HepG2 (cell line): ENCODE results near the gene RABEPK. TPM values are rescaled to one million over a fixed set of nuclear protein-coding genes. Genes with fewer than 3 reads are reported as not detected.

Experiments used
- ATAC-seq: fragments of 200-7000 bp; cut with Tn5 transposase; 3 replicates; pipeline ENCODE4 v1.9.1; 2020; ENCODE audit warnings: mild to moderate bottlenecking, moderate library complexity
- BruUV-seq: library from RNA; stranded (reverse); fragments of 400-500 nt; replicated peaks from 2 replicates; lab custom pipeline; 2021; lab: Mats Ljungman, UMichigan
- CTCF ChIA-PET: fragments of 300-600 bp; formaldehyde crosslinking; extraction: SDS; loops from one replicate; lab custom pipeline; 2021; ENCODE audit warnings: low total read pairs, inconsistent platforms, low intra/inter-chr PET ratio; lab: Yijun Ruan, JAX
- POLR2A ChIA-PET: fragments of 350-600 bp; sonication (Branson Sonifier 250); formaldehyde crosslinking; loops from one replicate; lab custom pipeline; 2020; ENCODE audit warnings: antibody characterized with exemption, inconsistent platforms; lab: Yijun Ruan, JAX
- DNase-seq: peaks from one replicate; pipeline ENCODE4 v3.0.0-alpha.2; 2015; ENCODE audit warnings: low spot score
- FAIRE-seq: peaks from 3 replicates; lab custom pipeline; 2011; peaks lifted over from hg19 to GRCh38; lab: Jason Lieb, UNC
- H2AFZ ChIP-seq: one replicate; pipeline ENCODE4 v1.6.1; 2011; ENCODE audit warnings: low read length, inconsistent platforms
- H3K27ac ChIP-seq: fragments of 300-600 bp; 3 replicates; pipeline ENCODE4 v1.8.0; 2011; ENCODE audit warnings: mixed run types, mild to moderate bottlenecking, mixed read lengths, low read length, inconsistent platforms; ENCODE audit not compliant: insufficient read depth; ENCODE audit errors: extremely low read length
- H3K27me3 ChIP-seq, 2 experiments: fragments of 200-600 bp in 1 of 2; 2 replicates in 1 of 2; 3 replicates in 1 of 2; pipeline versions ENCODE4 v1.6.0 to v1.8.0; 2011; ENCODE audit warnings: low read length in 2 of 2, mild to moderate bottlenecking in 2 of 2, moderate library complexity in 2 of 2, inconsistent platforms in 1 of 2; ENCODE audit not compliant: insufficient read depth in 2 of 2, control insufficient read depth in 1 of 2
- H3K36me3 ChIP-seq, 2 experiments: fragments of 200-600 bp in 1 of 2; replicated peaks in 1 of 2; 2 replicates in 1 of 2; 3 replicates in 1 of 2; pipeline versions ENCODE4 v1.5.1 to v1.8.0; 2011; ENCODE audit warnings: low read length in 2 of 2, inconsistent platforms in 1 of 2; ENCODE audit not compliant: insufficient read depth in 2 of 2, control insufficient read depth in 1 of 2
- H3K4me1 ChIP-seq: 2 replicates; pipeline ENCODE4 v1.5.1; 2012; ENCODE audit warnings: low read length, inconsistent platforms; ENCODE audit not compliant: insufficient read depth
- H3K4me2 ChIP-seq: 2 replicates; pipeline ENCODE4 v1.6.0; 2011; ENCODE audit warnings: low read depth, low read length, inconsistent platforms
- H3K4me3 ChIP-seq, 3 experiments: fragments of 200-600 bp in 1 of 3; sonication (generic), shearing (Covaris generic) in 1 of 3; replicated peaks in 1 of 3; 2 replicates each; pipeline ENCODE4 v1.5.1; 2011 to 2016; ENCODE audit warnings: low read length in 3 of 3, inconsistent platforms in 2 of 3, low read depth in 2 of 3, mild to moderate bottlenecking in 2 of 3, control low read depth in 1 of 3, mixed read lengths in 1 of 3; ENCODE audit not compliant: insufficient read depth in 1 of 3
- H3K79me2 ChIP-seq: one replicate; pipeline ENCODE4 v1.6.1; 2011; ENCODE audit warnings: low read length, inconsistent platforms; ENCODE audit not compliant: insufficient read depth
- H3K9ac ChIP-seq: 2 replicates; pipeline ENCODE4 v1.6.0; 2011; ENCODE audit warnings: mild to moderate bottlenecking, low read depth, low read length, inconsistent platforms; ENCODE audit not compliant: insufficient read depth
- H3K9me3 ChIP-seq: 2 replicates; pipeline ENCODE4 v1.5.1; 2012; ENCODE audit warnings: mild to moderate bottlenecking, low read length
- H4K20me1 ChIP-seq: 2 replicates; pipeline ENCODE4 v1.6.0; 2011; ENCODE audit warnings: inconsistent platforms, mild to moderate bottlenecking, low read length, moderate library complexity; ENCODE audit not compliant: insufficient read depth
- HIVEP1 ChIP-seq: sonication (generic); formaldehyde crosslinking; IDR thresholded peaks from 2 replicates; pipeline ENCODE4 v1.4.0; 2020; ENCODE audit warnings: mild to moderate bottlenecking, missing genetic modification reagents
- SALL1 ChIP-seq: sonication (generic); formaldehyde crosslinking; IDR thresholded peaks from 2 replicates; pipeline ENCODE4 v1.8.0; 2022; ENCODE audit warnings: mild to moderate bottlenecking, missing genetic modification reagents
- SAP130 ChIP-seq: IDR thresholded peaks from 2 replicates; pipeline ENCODE4 v1.6.1; 2016; ENCODE audit warnings: low read depth
- TBP ChIP-seq: sonication (generic); formaldehyde crosslinking; IDR thresholded peaks from 2 replicates; pipeline ENCODE4 v1.5.0; 2020; ENCODE audit warnings: missing genetic modification reagents
- THRA ChIP-seq: sonication (generic); formaldehyde crosslinking; IDR thresholded peaks from 2 replicates; pipeline ENCODE4 v1.4.0; 2020; ENCODE audit warnings: missing genetic modification reagents, borderline replicate concordance
- ZNF138 ChIP-seq: sonication (generic); formaldehyde crosslinking; IDR thresholded peaks from 2 replicates; pipeline ENCODE4 v1.5.0; 2020; ENCODE audit warnings: mild to moderate bottlenecking, low read depth, missing genetic modification reagents
- ZNF142 ChIP-seq: sonication (generic); formaldehyde crosslinking; IDR thresholded peaks from 2 replicates; pipeline ENCODE4 v1.4.0; 2020; ENCODE audit warnings: missing genetic modification reagents
- ZNF180 ChIP-seq: sonication (generic); formaldehyde crosslinking; IDR thresholded peaks from 2 replicates; pipeline ENCODE4 v1.4.0; 2020; ENCODE audit warnings: low read depth, missing genetic modification reagents, borderline replicate concordance
- ZNF20 ChIP-seq: sonication (generic); formaldehyde crosslinking; IDR thresholded peaks from 2 replicates; pipeline ENCODE4 v1.4.0; 2020; ENCODE audit warnings: mild to moderate bottlenecking, moderate library complexity, missing genetic modification reagents
- ZNF704 ChIP-seq: sonication (generic); formaldehyde crosslinking; IDR thresholded peaks from 2 replicates; pipeline ENCODE4 v1.8.1; 2023; ENCODE audit warnings: mild to moderate bottlenecking, inconsistent platforms, moderate library complexity, missing genetic modification reagents, borderline replicate concordance
- WGBS: methylation state at CpG from one replicate; pipeline ENCODE4 v1.1.6; 2017; ENCODE audit warnings: low lambda C conversion rate; 5-methylcytosine and 5-hydroxymethylcytosine counted together
- in situ Hi-C: cut with HindIII; loops from 2 replicates; pipeline ENCODE4 v1.10.0; 2017; ENCODE audit warnings: low pct_unique_long_range_greater_than_20kb; ENCODE audit not compliant: extremely low pct_ligation_motif_present
- intact Hi-C: fragments of 100-400 bp; cut with micrococcal nuclease; formaldehyde crosslinking; loops from one replicate; pipeline ENCODE4 v1.10.0; 2022; ENCODE audit not compliant: unreplicated experiment
- polyA plus RNA-seq, 8 experiments: library from polyadenylated mRNA; depleted of rRNA in 3 of 8; stranded (reverse) in 7 of 8; unstranded in 1 of 8; fragments of >200 nt; fragmentation: Illumina TruSeq in 4 of 8; extraction: Trizol in 4 of 8; gene quantifications; 2 replicates each; pipeline versions ENCODE4 v1.2.1 to v1.2.3, GENCODE V29; 2011 to 2016; ENCODE audit warnings: low read depth in 4 of 8, missing spikeins in 1 of 8, mixed read lengths in 1 of 8; ENCODE audit not compliant: insufficient read depth in 1 of 8
- total RNA-seq, 5 experiments: library from RNA; depleted of rRNA; stranded (reverse); fragments of >200 nt; fragmentation: Illumina TruSeq; extraction: Trizol; gene quantifications; 2 replicates each; pipeline ENCODE4 v1.2.3, GENCODE V29; 2016; ENCODE audit warnings: low read depth in 1 of 5

RABEPK gene
- total and polyA plus RNA-seq, 2 of the 13 experiments (the other 11 are each of a cell fraction or from before 2014, with no cell fraction given): 75.5 to 90.0 TPM

- TF ChIP-seq THRA (CRISPR knock-in tag): peak; percentile 70; the same call in 1 of the 2 replicates
- peak; percentile 79; the same call in 1 of the 2 replicates for TF ChIP-seq ZNF138
These were observed 40.9 kb downstream of the RABEPK start, which contains the start of gene HSPA5 (continued) for GRCh38 chr9:125241000-125241862.

GRCh38 chr9:125241863-125242739, 41.8 kb downstream of the RABEPK start:
- DNase-seq: no peak
- H3K4me2 ChIP-seq: peak overlapping the region; percentile 82
- FAIRE-seq: no peak
- POLR2A ChIA-PET: interaction anchor here (0.6 to 3.1 kb wide), 41 partner anchors 8 to 583 kb away, joined by 3 to 73 read pairs (median 5); partner anchors contain the start of genes ARPC5L, GAPVD1 and RABEPK
- in situ Hi-C loops: no loop called here
- TSS peak; percentile 97 for BruUV-seq
- H3K9ac ChIP-seq: peak overlapping the region; percentile 100
- H3K27me3 ChIP-seq: no peaks in the 10 kb centered on the region; a peak in 1 of 5 replicates
- WGBS: 10% methylated on average over 27 of the region's 27 CpGs
- ATAC-seq: peak; percentile 59
- peak overlapping the region; percentile 89 to 97 (median 96) for H3K4me3 ChIP-seq
- peaks cover 6 to 23% of the 10 kb centered on the region in 2 experiments for H3K36me3 ChIP-seq
- peaks cover 35% of the 10 kb centered on the region for H4K20me1 ChIP-seq
- intact Hi-C loops: loop anchor here (1.0 to 2.0 kb wide), 3 partner anchors 19 to 55 kb away; partner anchors contain the start of genes GAPVD1 and RABEPK
- H3K79me2 ChIP-seq: peaks cover 47% of the 10 kb centered on the region
- no peak overlapping the region for H2AFZ ChIP-seq
- H3K27ac ChIP-seq: peak overlapping the region; percentile 97
- CTCF ChIA-PET: no interaction called here
- H3K9me3 ChIP-seq: no peaks in the 10 kb centered on the region
- H3K4me1 ChIP-seq: peaks cover 48% of the 10 kb centered on the region
- TF ChIP-seq ZNF704 (CRISPR knock-in tag) (no peak), ZNF180 (CRISPR knock-in tag) (no peak), ZNF20 (no peak), TBP (CRISPR knock-in tag) (no peak), SAP130 (CRISPR knock-in tag) (peak; percentile 37), SALL1 (CRISPR knock-in tag) (peak; percentile 62), HIVEP1 (peak; percentile 45; the same call in 1 of the 2 replicates), ZNF142 (peak; percentile 21; the same call in 1 of the 2 replicates)
